K562 (cell line): ENCODE measurements around the gene CDC20. TPM values are rescaled to one million over a fixed set of nuclear protein-coding genes. Genes with fewer than 3 reads are reported as not detected.

Source experiments
- ATAC-seq: fragments of 200-7000 bp; cut with Tn5 transposase; 3 replicates; pipeline ENCODE4 v1.9.1; 2020; ENCODE audit warnings: moderate library complexity
- BruUV-seq: library from RNA; stranded (reverse); fragments of 400-500 nt; replicated peaks from 2 replicates; lab custom pipeline; 2021; lab: Mats Ljungman, UMichigan
- CTCF ChIA-PET: fragments of 300-600 bp; formaldehyde crosslinking; extraction: SDS; loops from one replicate; lab custom pipeline; 2021; ENCODE audit warnings: low intra/inter-chr PET ratio; lab: Yijun Ruan, JAX
- POLR2A ChIA-PET: fragments of 300-600, 350-650 bp; sonication (Branson Sonifier 250); formaldehyde crosslinking; extraction: SDS; loops from one replicate; lab custom pipeline; 2021; ENCODE audit warnings: antibody characterized with exemption, inconsistent platforms; lab: Yijun Ruan, JAX
- DNase-seq, 4 experiments: peaks; one replicate each; pipeline versions ENCODE4 v3.0.0 to v3.0.0-alpha.2; 2011 to 2018; ENCODE audit warnings: low spot score in 3 of 4, mixed read lengths in 3 of 4; ENCODE audit errors: extremely low read depth in 1 of 4
- FAIRE-seq: peaks from 2 replicates; lab custom pipeline; 2011; peaks lifted over from hg19 to GRCh38; lab: Jason Lieb, UNC
- H2AFZ ChIP-seq: 2 replicates; pipeline ENCODE4 v1.6.0; 2011; ENCODE audit warnings: low read depth, low read length, control low read depth, inconsistent platforms
- H3K27ac ChIP-seq: fragments of 200-600 bp; 3 replicates; pipeline ENCODE4 v1.8.0; 2011; ENCODE audit warnings: low read depth, mild to moderate bottlenecking, control low read depth, inconsistent platforms, low read length, moderate library complexity, mixed read lengths; ENCODE audit errors: extremely low read depth
- H3K27me3 ChIP-seq, 2 experiments: fragments of 300-600 bp in 1 of 2; 2 replicates in 1 of 2; 3 replicates in 1 of 2; pipeline versions ENCODE4 v1.6.0 to v1.8.0; 2011; ENCODE audit warnings: inconsistent platforms in 2 of 2, low read length in 2 of 2, mild to moderate bottlenecking in 1 of 2, mixed read lengths in 1 of 2, moderate library complexity in 1 of 2; ENCODE audit not compliant: control insufficient read depth in 2 of 2, insufficient read depth in 2 of 2
- H3K36me3 ChIP-seq: fragments of 300-600 bp; 3 replicates; pipeline ENCODE4 v1.8.0; 2011; ENCODE audit warnings: mild to moderate bottlenecking, low read length, inconsistent platforms; ENCODE audit not compliant: control insufficient read depth, insufficient read depth
- H3K4me1 ChIP-seq, 2 experiments: fragments of 200-600 bp in 1 of 2; replicated peaks in 1 of 2; 2 replicates in 1 of 2; 3 replicates in 1 of 2; pipeline versions ENCODE4 v1.5.1 to v1.8.0; 2011; ENCODE audit warnings: inconsistent platforms in 2 of 2, low read length in 2 of 2, mild to moderate bottlenecking in 1 of 2, mixed read lengths in 1 of 2, moderate library complexity in 1 of 2; ENCODE audit not compliant: control insufficient read depth in 2 of 2, insufficient read depth in 2 of 2
- H3K4me2 ChIP-seq: 2 replicates; pipeline ENCODE4 v1.6.1; 2011; ENCODE audit warnings: low read length, control low read depth, inconsistent platforms, mixed read lengths; ENCODE audit not compliant: insufficient read depth
- H3K4me3 ChIP-seq: fragments of 200-600 bp; sonication (generic), shearing (Covaris generic); 2 replicates; pipeline ENCODE4 v1.5.1; 2016; ENCODE audit warnings: control low read depth, inconsistent platforms
- H3K79me2 ChIP-seq: fragments of 200-600 bp; 3 replicates; pipeline ENCODE4 v1.8.0; 2011; ENCODE audit warnings: low read length, inconsistent platforms; ENCODE audit not compliant: control insufficient read depth, insufficient read depth
- H3K9ac ChIP-seq, 2 experiments: 2 replicates each; pipeline versions ENCODE4 v1.6.0 to v1.6.1; 2011; ENCODE audit warnings: low read depth in 2 of 2, low read length in 2 of 2, control low read depth in 1 of 2, inconsistent platforms in 1 of 2, mild to moderate bottlenecking in 1 of 2, mixed read lengths in 1 of 2; ENCODE audit not compliant: insufficient read depth in 1 of 2
- H3K9me1 ChIP-seq: one replicate; pipeline ENCODE4 v1.6.0; 2011; ENCODE audit warnings: inconsistent platforms, mild to moderate bottlenecking, low read length, moderate library complexity; ENCODE audit not compliant: control insufficient read depth, insufficient read depth
- H3K9me3 ChIP-seq: replicated peaks from 2 replicates; pipeline ENCODE4 v1.5.1; 2011; ENCODE audit warnings: low read depth, low read length, inconsistent platforms; ENCODE audit not compliant: control insufficient read depth, insufficient read depth
- H4K20me1 ChIP-seq: replicated peaks from 2 replicates; pipeline ENCODE4 v1.6.1; 2011; ENCODE audit warnings: low read length, inconsistent platforms, mixed read lengths; ENCODE audit not compliant: control insufficient read depth, insufficient read depth
- ATF4 ChIP-seq: fragments of 450-650 bp; formaldehyde crosslinking; IDR thresholded peaks from 2 replicates; pipeline ENCODE4 v1.4.0; 2022; ENCODE audit warnings: mild to moderate bottlenecking, moderate library complexity
- DPF2 ChIP-seq: fragments of 450-650 bp; IDR thresholded peaks from 2 replicates; pipeline ENCODE4 v1.6.1; 2016
- GATA2 ChIP-seq: sonication (generic); formaldehyde crosslinking; IDR thresholded peaks from 2 replicates; pipeline ENCODE4 v1.4.0; 2020; ENCODE audit warnings: mild to moderate bottlenecking, missing genetic modification reagents
- GMEB1 ChIP-seq: fragments of 250-450 bp; sonication (Bioruptor Pico); IDR thresholded peaks from 2 replicates; pipeline ENCODE4 v1.4.0; 2020; ENCODE audit warnings: mild to moderate bottlenecking
- GTF2B ChIP-seq: IDR thresholded peaks from 2 replicates; pipeline ENCODE4 v1.6.1; 2011; ENCODE audit not compliant: insufficient read length; ENCODE audit errors: extremely low read depth
- HLTF ChIP-seq: fragments of 450-650 bp; IDR thresholded peaks from 2 replicates; pipeline ENCODE4 v1.6.1; 2016
- NFATC3 ChIP-seq: fragments of 450-650 bp; IDR thresholded peaks from 2 replicates; pipeline ENCODE4 v1.6.1; 2017; ENCODE audit warnings: mild to moderate bottlenecking
- SMARCC2 ChIP-seq: fragments of 450-650 bp; IDR thresholded peaks from 2 replicates; pipeline ENCODE4 v1.6.1; 2017; ENCODE audit warnings: antibody characterized with exemption, moderate library complexity, mild to moderate bottlenecking, low read depth
- SNIP1 ChIP-seq: fragments of 450-650 bp; IDR thresholded peaks from 2 replicates; pipeline ENCODE4 v1.7.1; 2017; ENCODE audit warnings: low read depth, mild to moderate bottlenecking
- SPI1 ChIP-seq: IDR thresholded peaks from 2 replicates; pipeline ENCODE4 v1.6.1; 2011; ENCODE audit warnings: low read depth, low read length, control low read depth, borderline replicate concordance
- STAT5A ChIP-seq: IDR thresholded peaks from 2 replicates; pipeline ENCODE4 v1.6.1; 2012; ENCODE audit warnings: low read length, inconsistent platforms, borderline replicate concordance
- XRCC4 ChIP-seq: IDR thresholded peaks from one replicate; pipeline ENCODE4 v1.6.1; 2011; ENCODE audit not compliant: insufficient read depth, insufficient read length; ENCODE audit errors: extremely low read depth
- ZBTB1 ChIP-seq: sonication (generic); formaldehyde crosslinking; IDR thresholded peaks from 2 replicates; pipeline ENCODE4 v1.8.1; 2023; ENCODE audit warnings: missing genetic modification reagents, low read depth, mild to moderate bottlenecking, borderline replicate concordance
- ZBTB8A ChIP-seq: fragments of 450-650 bp; IDR thresholded peaks from 2 replicates; pipeline ENCODE4 v1.6.1; 2018; ENCODE audit warnings: mild to moderate bottlenecking, moderate library complexity; ENCODE audit not compliant: partially characterized antibody
- WGBS: fragments of 100-300 bp; shearing (Covaris generic); methylation state at CpG from one replicate; pipeline ENCODE4 v1.1.6; 2016; ENCODE audit warnings: low coverage, mixed read lengths; ENCODE audit not compliant: insufficient coverage; ENCODE audit errors: missing lambda C conversion rate; 5-methylcytosine and 5-hydroxymethylcytosine counted together
- in situ Hi-C: fragments of 300-500 bp; cut with MboI; formaldehyde crosslinking; loops from 4 replicates; pipeline ENCODE4 v1.15.0; 2018; ENCODE audit warnings: inconsistent platforms, mixed read lengths
- intact Hi-C: fragments of 100-400 bp; cut with micrococcal nuclease; formaldehyde crosslinking; loops from 2 replicates; pipeline ENCODE4 v1.14.2; 2022
- polyA plus RNA-seq, 8 experiments: library from polyadenylated mRNA; depleted of rRNA in 4 of 8; stranded (reverse) in 5 of 8; unstranded in 3 of 8; fragments of >200 nt; fragmentation: Nextera tagmentation in 2 of 8; fragmentation: Illumina TruSeq in 1 of 8; extraction: Ambion mirVana in 2 of 8; extraction: Trizol in 1 of 8; gene quantifications; 2 replicates each; pipeline versions ENCODE4 v1.2.1 to v1.2.3, GENCODE V29; 2011 to 2014; ENCODE audit warnings: inconsistent platforms in 1 of 8, missing spikeins in 1 of 8
- total RNA-seq, 7 experiments: library from RNA; depleted of rRNA in 6 of 7; stranded (reverse); fragments of >200 nt in 6 of 7; fragmentation: Illumina TruSeq in 2 of 7; extraction: Trizol in 2 of 7; gene quantifications; 2 replicates each; pipeline versions ENCODE4 v1.2.1 to v1.2.3, GENCODE V29; 2011 to 2021; ENCODE audit warnings: low replicate concordance in 1 of 7

CDC20 gene
- total and polyA plus RNA-seq, 9 of the 15 experiments (the other 6 are each of a cell fraction or from before 2014, with no cell fraction given) = 45.2 to 224 (median 121) TPM

- in situ Hi-C loops (no loop called here), intact Hi-C loops (no loop called here)
- 96% methylated on average over 5 of the region's 5 CpGs for WGBS
- CTCF ChIA-PET = no interaction called here
- Histone ChIP-seq H3K27me3 (no peaks in the 10 kb centered on the region), H3K27ac (no peak overlapping the region), H3K79me2 (no peaks in the 10 kb centered on the region), H3K9ac (no peak overlapping the region), H3K4me3 (no peak overlapping the region), H3K9me3 (peaks cover 7% of the 10 kb centered on the region), H3K36me3 (no peaks in the 10 kb centered on the region; the same call in 2 of the 3 replicates), H3K9me1 (no peaks in the 10 kb centered on the region), H3K4me1 (peaks cover 15 to 20% of the 10 kb centered on the region in 2 experiments), H2AFZ (no peak overlapping the region), H3K4me2 (no peak overlapping the region), H4K20me1 (no peaks in the 10 kb centered on the region)
- TF ChIP-seq SPI1 = no peak
- TF ChIP-seq DPF2 = no peak
- TF ChIP-seq GATA2 (CRISPR knock-in tag) = no peak
- TF ChIP-seq ATF4 (CRISPR knock-in tag) = no peak
- no peak for TF ChIP-seq NFATC3
- TF ChIP-seq XRCC4 = no peak
- no peak for TF ChIP-seq STAT5A
- TF ChIP-seq ZBTB1 (CRISPR knock-in tag) = no peak
- TF ChIP-seq SMARCC2 = no peak
- no peak for TF ChIP-seq ZBTB8A
- no peak for TF ChIP-seq HLTF
- no peak for TF ChIP-seq GMEB1 (CRISPR knock-in tag)
- no peak for TF ChIP-seq SNIP1
- no peak for TF ChIP-seq GTF2B
- ATAC-seq = no peak
- POLR2A ChIA-PET = no interaction called here
- no TSS peak for BruUV-seq
- no peak for DNase-seq
- FAIRE-seq = no peak
Observed at GRCh38 chr1:43331688-43332087, 27.1 kb upstream of the CDC20 start.
